Adrenal gland (tissue), 12 donors: ENCODE results near the gene SECISBP2. TPM values are rescaled to one million over a fixed set of nuclear protein-coding genes. Genes with fewer than 3 reads are reported as not detected.
A peak's percentile ranks its signal among the peaks of the same experiment; 100 is the strongest.

Experiments used
- DNase-seq, 7 donors: peaks; one replicate each; pipeline ENCODE4 v3.0.0-alpha.2; 2019 to 2020
- H3K27ac ChIP-seq, 5 donors: fragments of 200-600 bp; sonication (generic) in 4 of 5; 1 replicate in 3 of 5; 2 replicates in 2 of 5; pipeline versions ENCODE4 v1.5.1 to v1.8.0; 2016 to 2020; ENCODE audit warnings: mild to moderate bottlenecking in 1 of 5
- H3K27me3 ChIP-seq: fragments of 200-600 bp; 2 replicates; pipeline ENCODE4 v1.8.0; 2021
- H3K36me3 ChIP-seq, 2 donors: fragments of 200-600 bp; replicated peaks in 1 of 2; 1 replicate in 1 of 2; 2 replicates in 1 of 2; pipeline versions ENCODE4 v1.5.1 to v1.8.0; 2018 to 2022
- H3K4me1 ChIP-seq, 2 donors: fragments of 200-600 bp; replicated peaks in 1 of 2; 1 replicate in 1 of 2; 2 replicates in 1 of 2; pipeline versions ENCODE4 v1.5.1 to v1.8.0; 2018 to 2021
- H3K4me3 ChIP-seq, 4 donors: fragments of 200-600 bp; sonication (generic) in 3 of 4; one replicate each; pipeline ENCODE4 v1.5.1; 2016 to 2018
- H3K9me3 ChIP-seq, 3 donors: fragments of 200-600 bp; sonication (generic) in 1 of 3; replicated peaks in 1 of 3; 1 replicate in 2 of 3; 2 replicates in 1 of 3; pipeline versions ENCODE4 v1.5.1 to v1.8.0; 2016 to 2021
- CTCF ChIP-seq, 6 experiments: fragments of 450-650 bp in 4 of 6; fragments of 200-600 bp in 2 of 6; sonication (generic) in 1 of 6; IDR thresholded peaks; 1 replicate in 5 of 6; 2 replicates in 1 of 6; pipeline versions ENCODE4 v1.5.1 to v1.8.0; 2016 to 2021; ENCODE audit warnings: antibody characterized with exemption in 6 of 6, mild to moderate bottlenecking in 2 of 6, moderate library complexity in 1 of 6
- POLR2A ChIP-seq, 2 donors: fragments of 450-650 bp; IDR thresholded peaks; one replicate each; pipeline ENCODE4 v1.6.1; 2017; ENCODE audit warnings: antibody characterized with exemption in 2 of 2, mild to moderate bottlenecking in 2 of 2, moderate library complexity in 1 of 2
- WGBS, 4 donors: extraction: QIAGEN DNeasy Blood & Tissue Kit in 2 of 4; methylation state at CpG; one replicate each; pipeline versions ENCODE4 v1.1.5 to v1.1.7; 2013 to 2017; 5-methylcytosine and 5-hydroxymethylcytosine counted together
- intact Hi-C, 2 donors: fragments of 100-400 bp; cut with DNase I; formaldehyde crosslinking; loops; one replicate each; pipeline versions ENCODE4 v1.14.1 to v1.15.0; 2022 to 2023
- polyA plus RNA-seq, 3 donors: library from polyadenylated mRNA; stranded (reverse); fragments of 200-250 nt in 2 of 3; fragments of 350-450 nt in 1 of 3; fragmentation: Illumina TruSeq in 1 of 3; extraction: RNeasy Lipid Tissue Mini Kit (QIAGEN cat#74804) in 1 of 3; gene quantifications; one replicate each; pipeline ENCODE4 v1.2.3, GENCODE V29; 2013 to 2014
- total RNA-seq, 9 donors: library from RNA; depleted of rRNA in 4 of 9; stranded (reverse); fragments of >200 nt in 4 of 9; fragments of 120-200 nt in 1 of 9; fragmentation: NEBNext Ultra II Directional in 1 of 9; extraction: Animal tissue kit (Norgen Biotek cat#: 25700) in 1 of 9; gene quantifications; one replicate each; pipeline versions ENCODE4 v1.1.0 to v1.2.4, GENCODE V29; 2013 to 2023
- donor health status: healthy with polysubstance abuse.
- donor health status: Bipolar disorder and iron deficiency.
- donor health status: DM: yes; HTN: yes; CAD: no.
- donor health status: DM: no; HTN: no; CAD: no.
- donor health status: DM: no; HTN: no; CAD: no.
- donor health status: DM: yes; HTN: yes; CAD: no.

The SECISBP2 gene
- total and polyA plus RNA-seq, 12 donors = 31.7 to 76.1 (median 46.8) TPM

DNA sequence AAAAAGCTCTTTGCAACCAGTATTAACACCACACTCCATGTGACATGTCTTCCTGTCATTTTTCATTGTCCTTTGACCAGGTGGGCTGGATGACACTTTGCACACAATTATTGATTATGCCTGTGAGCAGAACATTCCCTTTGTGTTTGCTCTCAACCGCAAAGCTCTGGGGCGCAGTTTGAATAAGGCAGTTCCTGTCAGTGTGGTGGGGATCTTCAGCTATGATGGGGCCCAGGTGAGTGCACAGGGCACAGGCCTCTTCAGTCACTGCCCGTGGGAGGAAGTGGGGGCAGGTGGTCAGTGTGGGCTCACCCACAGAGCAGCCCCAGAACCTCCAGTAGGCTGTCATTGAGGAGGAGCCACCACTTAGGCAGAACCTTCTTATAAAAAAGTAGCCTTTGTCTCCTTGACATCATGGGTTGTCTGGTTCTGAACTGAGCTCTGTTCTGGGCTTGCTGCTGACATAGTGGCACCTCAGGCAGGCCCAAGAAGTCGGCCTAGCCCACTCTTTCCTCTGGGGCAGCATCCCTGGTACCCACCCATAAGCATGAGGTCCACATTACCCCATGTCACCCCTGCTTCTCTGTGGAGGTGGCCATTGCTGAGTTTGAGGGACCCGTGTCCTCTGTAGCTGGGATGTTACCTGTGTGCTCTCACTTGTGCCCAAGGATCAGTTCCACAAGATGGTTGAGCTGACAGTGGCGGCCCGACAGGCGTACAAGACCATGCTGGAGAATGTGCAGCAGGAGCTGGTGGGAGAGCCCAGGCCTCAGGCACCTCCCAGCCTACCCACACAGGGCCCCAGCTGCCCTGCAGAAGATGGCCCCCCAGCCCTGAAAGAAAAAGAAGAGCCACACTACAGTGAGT lies 39.3 kb downstream of the SECISBP2 start:
- Histone ChIP-seq H3K27me3 (no peaks in the 10 kb centered on the region), H3K27ac (peak overlapping the region in 1 of 5 donors; percentile 33), H3K4me3 (no peak overlapping the region), H3K36me3 (peaks cover 0 to 86% of the 10 kb centered on the region in 2 donors), H3K4me1 (peaks cover 15 to 17% of the 10 kb centered on the region in 2 donors), H3K9me3 (no peaks in the 10 kb centered on the region)
- WGBS, 4 donors = 91 to 97% (median 95%) methylated on average over 3 to 8 of the region's 8 CpGs
- TF ChIP-seq POLR2A (IDR thresholded peaks at IDR 0.05) (no peak), CTCF (IDR thresholded peaks at IDR 0.05) (no peak)
- DNase-seq = peak in 4 of 7 donors; percentile 5 to 50 (median 10)
- intact Hi-C loops = loop anchor here in 1 of 2 donors (10.0 kb wide), 1 partner anchor 187 kb away; no protein-coding TSS in a partner anchor

DNA sequence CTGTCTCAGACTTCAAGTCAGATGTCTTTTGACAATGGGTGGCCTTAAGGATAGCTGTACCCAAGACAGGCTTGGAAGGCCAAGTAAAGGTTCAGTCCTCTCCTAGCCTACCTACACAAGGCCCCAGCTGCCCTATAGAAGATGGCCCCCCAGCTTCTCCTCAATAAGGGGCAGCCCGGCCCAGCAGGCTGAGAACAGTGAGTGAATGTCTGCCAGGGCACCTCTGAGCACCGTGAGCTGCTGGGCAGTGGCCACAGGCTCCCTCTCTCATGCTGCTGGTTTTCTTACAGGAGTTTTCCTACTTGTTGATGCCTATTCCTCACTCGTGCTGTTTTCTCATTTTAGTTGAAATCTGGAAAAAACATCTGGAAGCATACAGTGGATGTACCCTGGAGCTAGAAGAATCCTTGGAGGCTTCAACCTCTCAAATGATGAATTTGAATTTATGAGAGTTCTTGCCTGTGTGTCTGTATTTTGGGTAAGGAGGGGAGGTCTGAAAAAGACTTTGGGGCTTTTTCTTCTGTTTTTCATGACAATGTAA lies 40.1 kb downstream of the SECISBP2 start:
- intact Hi-C loops = loop anchor here in 1 of 2 donors (10.0 kb wide), 1 partner anchor 186 kb away; no protein-coding TSS in a partner anchor
- peaks cover 0 to 82% of the 10 kb centered on the region in 2 donors for H3K36me3 ChIP-seq
- peak overlapping the region in 1 of 5 donors; percentile 33 for H3K27ac ChIP-seq
- H3K4me3 ChIP-seq = no peak overlapping the region
- 79 to 93% (median 84%) methylated on average over 3 of the region's 3 CpGs for WGBS, 4 donors
- no peak for TF ChIP-seq POLR2A (IDR thresholded peaks at IDR 0.05)
- no peak for TF ChIP-seq CTCF (IDR thresholded peaks at IDR 0.05)
- no peaks in the 10 kb centered on the region for H3K27me3 ChIP-seq
- peak in 3 of 7 donors; percentile 6 to 11 (median 8) for DNase-seq
- H3K4me1 ChIP-seq = peaks cover 7 to 8% of the 10 kb centered on the region in 2 donors
- H3K9me3 ChIP-seq = no peaks in the 10 kb centered on the region

DNA sequence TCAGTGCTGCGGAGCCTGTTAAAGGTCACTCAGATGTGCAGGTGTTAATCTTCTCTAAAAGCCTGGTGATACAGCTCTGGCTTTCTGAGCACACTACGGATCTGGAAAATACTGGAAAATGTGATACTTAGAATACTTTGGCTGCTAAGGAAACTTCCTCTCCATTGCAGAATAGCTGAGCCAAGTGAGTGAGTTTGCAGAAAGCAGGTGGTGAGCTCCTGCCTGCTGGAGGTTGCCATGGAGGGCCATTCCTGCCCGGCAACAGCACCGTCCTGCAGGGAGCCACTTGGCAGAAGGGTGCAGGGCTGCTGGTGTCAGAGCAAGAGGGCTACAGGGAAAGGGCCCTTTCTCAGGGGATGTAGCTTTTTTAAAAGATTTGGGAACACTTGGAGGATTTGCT lies 40.7 kb downstream of the SECISBP2 start:
- Histone ChIP-seq H3K36me3 (peaks cover 0 to 77% of the 10 kb centered on the region in 2 donors), H3K9me3 (no peaks in the 10 kb centered on the region), H3K27me3 (no peaks in the 10 kb centered on the region), H3K4me3 (no peak overlapping the region), H3K4me1 (peaks cover 2 to 3% of the 10 kb centered on the region in 2 donors), H3K27ac (peak overlapping the region in 1 of 5 donors; percentile 33)
- intact Hi-C loops = loop anchor here in 1 of 2 donors (10.0 kb wide), 1 partner anchor 186 kb away; no protein-coding TSS in a partner anchor
- DNase-seq = peak in 5 of 7 donors; percentile 20 to 78 (median 40)
- WGBS, 4 donors = 62 to 85% (median 68%) methylated on average over 4 of the region's 4 CpGs
- no peak for TF ChIP-seq CTCF (IDR thresholded peaks at IDR 0.05)
- no peak for TF ChIP-seq POLR2A (IDR thresholded peaks at IDR 0.05)

- Histone ChIP-seq H3K27me3 (no peaks in the 10 kb centered on the region), H3K9me3 (no peaks in the 10 kb centered on the region), H3K36me3 (peaks cover 0 to 69% of the 10 kb centered on the region in 2 donors), H3K27ac (peak overlapping the region in 3 of 5 donors; percentile 34 to 71 (median 48)), H3K4me3 (no peak overlapping the region), H3K4me1 (no peaks in the 10 kb centered on the region)
- intact Hi-C loops = loop anchor here in 1 of 2 donors (10.0 kb wide), 1 partner anchor 185 kb away; no protein-coding TSS in a partner anchor
- peak in 3 of 7 donors; percentile 9 to 67 (median 17) for DNase-seq
- WGBS, 4 donors = 75 to 82% (median 77%) methylated on average over 8 of the region's 8 CpGs
- no peak for TF ChIP-seq CTCF (IDR thresholded peaks at IDR 0.05)
- no peak for TF ChIP-seq POLR2A (IDR thresholded peaks at IDR 0.05)
Measured at GRCh38 chr9:89359751-89360261, 41.5 kb downstream of the SECISBP2 start.
